ENCODE results near the gene NPHS1. TPM values are rescaled to one million over a fixed set of nuclear protein-coding genes. Genes with fewer than 3 reads are reported as not detected.

The NPHS1 gene
- total and polyA plus RNA-seq, 2 of the 8 experiments (the other 6 are each of a cell fraction or from before 2014, with no cell fraction given): 1.3 to 1.4 TPM

DNA sequence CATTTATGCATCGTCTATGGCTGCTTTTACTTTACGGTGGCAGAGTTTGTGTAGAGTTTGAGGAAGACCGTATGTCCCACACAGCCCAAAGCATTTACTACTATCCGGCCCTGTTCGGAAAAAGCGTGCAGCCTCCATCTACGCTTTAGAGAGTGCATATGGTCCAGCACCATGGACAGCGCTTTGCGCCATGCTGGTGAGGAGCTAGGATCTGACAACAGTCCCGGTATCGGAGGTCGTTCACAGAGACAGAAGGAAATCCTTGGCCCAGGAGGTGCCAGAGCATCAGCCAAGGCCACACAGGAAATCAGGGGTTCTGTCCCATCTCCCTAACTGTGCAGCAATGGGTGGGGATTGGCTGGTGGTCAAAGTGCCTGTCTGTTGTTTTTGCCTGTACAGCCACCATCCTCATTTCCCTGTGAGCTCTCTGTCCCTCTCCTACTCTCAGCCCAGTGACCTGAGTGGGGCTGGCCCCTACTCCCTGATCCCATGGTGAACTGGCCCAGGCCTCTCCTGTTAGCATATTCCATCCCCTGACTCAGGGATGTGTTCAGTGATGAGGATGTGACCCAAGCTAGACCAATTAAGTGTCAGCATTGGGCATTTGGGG is 23.5 kb downstream of the NPHS1 start:
- H3K4me3 ChIP-seq (ENCODE audit: extremely low read depth in 1 of 4, insufficient read depth in 2 of 4, low read depth in 3 of 4, low read length in 4 of 4): no peak overlapping the region
- no peaks in the 10 kb centered on the region for H3K9me3 ChIP-seq (ENCODE audit: insufficient read depth in 2 of 2, low read depth in 1 of 2, low read length in 1 of 2)
- H3K79me2 ChIP-seq (ENCODE audit: control insufficient read depth in 1 of 2, insufficient read depth in 2 of 2, low read length in 2 of 2): no peaks in the 10 kb centered on the region
- DNase-seq (ENCODE audit: low read depth in 1 of 2, low spot score in 2 of 2) (peak in 1 of 2 experiments; percentile 88), FAIRE-seq (peak; percentile 80)
- no peak overlapping the region for H3K14ac ChIP-seq (ENCODE audit: insufficient read length)
- H3K4ac ChIP-seq (replicated peaks; ENCODE audit: insufficient read length, low read depth, low read length): no peak overlapping the region
- no peak overlapping the region for H3K18ac ChIP-seq (ENCODE audit: extremely low read depth, low read length)
- H2BK5ac ChIP-seq (ENCODE audit: low read depth, low read length): no peak overlapping the region
- H4K91ac ChIP-seq (replicated peaks; ENCODE audit: insufficient read length, low read length): no peak overlapping the region
- H3K23me2 ChIP-seq (ENCODE audit: low read depth, low read length): no peaks in the 10 kb centered on the region
- no peak overlapping the region for H2BK12ac ChIP-seq (ENCODE audit: low read depth, low read length)
- ChIA-PET CTCF (ENCODE audit: partially characterized antibody) (interaction anchor here (0.8 to 1.0 kb wide), 3 partner anchors 9 to 54 kb away, joined by 3 to 7 read pairs (median 3); no protein-coding TSS in a partner anchor), POLR2A (ENCODE audit: partially characterized antibody) (interaction anchor here (1.0 kb wide), 2 partner anchors 39 to 84 kb away, joined by 3 to 5 read pairs; partner anchors contain the start of genes PSENEN and U2AF1L4)
- H3K4me2 ChIP-seq (ENCODE audit: insufficient read depth in 1 of 2, low read depth in 2 of 2, low read length in 2 of 2): no peak overlapping the region
- 46% methylated on average over 12 of the region's 12 CpGs; no CpG with 5 or more reads in 1 of the 2 experiments for WGBS, 2 experiments (ENCODE audit: extremely low coverage in 1 of 2, insufficient coverage in 1 of 2, insufficient read length in 1 of 2, insufficient replicate concordance in 2 of 2, low coverage in 1 of 2, low lambda C conversion rate in 2 of 2, missing lambda C conversion rate in 1 of 2)
- H3K4me1 ChIP-seq (replicated peaks in 1 of 4; ENCODE audit: control insufficient read depth in 3 of 4, insufficient read depth in 4 of 4, low read length in 3 of 4): no peaks in the 10 kb centered on the region; a peak in 2 of 7 replicates
- H2BK120ac ChIP-seq (replicated peaks; ENCODE audit: low read depth, low read length): no peak overlapping the region
- H3K79me1 ChIP-seq (ENCODE audit: low read depth, low read length): no peaks in the 10 kb centered on the region
- H3K9ac ChIP-seq (replicated peaks in 1 of 4; ENCODE audit: extremely low read depth in 1 of 4, low read depth in 3 of 4, low read length in 3 of 4): no peak overlapping the region
- H3K23ac ChIP-seq (ENCODE audit: insufficient read length): no peak overlapping the region
- no peak overlapping the region for H3K27ac ChIP-seq (ENCODE audit: low read depth, low read length)
- no peaks in the 10 kb centered on the region for H4K20me1 ChIP-seq (replicated peaks in 1 of 2; ENCODE audit: control insufficient read depth in 1 of 2, insufficient read depth in 2 of 2, low read length in 2 of 2)
- H2BK15ac ChIP-seq (ENCODE audit: low read length): no peak overlapping the region
- H3K56ac ChIP-seq (replicated peaks; ENCODE audit: insufficient read length, low read depth, low read length): no peak overlapping the region
- H4K5ac ChIP-seq (ENCODE audit: insufficient read length, low read depth, low read length): no peak overlapping the region
- no peaks in the 10 kb centered on the region; a peak in 2 of 7 replicates for H3K27me3 ChIP-seq (replicated peaks in 1 of 4; ENCODE audit: control insufficient read depth in 3 of 4, extremely low read depth in 1 of 4, insufficient read depth in 3 of 4, low read length in 3 of 4)
- H4K8ac ChIP-seq (ENCODE audit: extremely low read depth, insufficient read depth, low read length): no peak overlapping the region
- H2AFZ ChIP-seq (ENCODE audit: low read length): no peak overlapping the region
- no peak overlapping the region for H2AK5ac ChIP-seq (ENCODE audit: low read depth, low read length)
- no peaks in the 10 kb centered on the region for H3K36me3 ChIP-seq (ENCODE audit: control insufficient read depth in 2 of 4, insufficient read depth in 4 of 4, low read length in 3 of 4)
- no peak overlapping the region for H2BK20ac ChIP-seq (ENCODE audit: low read length)
- TF ChIP-seq YY1 (IDR thresholded peaks at IDR 0.05; ENCODE audit: low read depth, low read length) (peak; percentile 77), TAF1 (IDR thresholded peaks at IDR 0.05; ENCODE audit: low read depth, low read length) (no peak), JUN (IDR thresholded peaks at IDR 0.05; ENCODE audit: low read depth, low read length) (no peak), JUND (IDR thresholded peaks at IDR 0.05; ENCODE audit: low read length) (no peak), PHF8 (conservative IDR thresholded peaks at IDR 0.05; ENCODE audit: low read depth, low read length) (no peak), ASH2L (IDR thresholded peaks at IDR 0.05; ENCODE audit: low read length) (no peak), HDAC6 (IDR thresholded peaks at IDR 0.05; ENCODE audit: low read depth, low read length) (no peak), FOSL1 (IDR thresholded peaks at IDR 0.05; ENCODE audit: insufficient read depth, low read depth, low read length) (no peak), CEBPB (IDR thresholded peaks at IDR 0.05; ENCODE audit: low read depth, low read length) (no peak), SIN3A (conservative IDR thresholded peaks at IDR 0.05 in 1 of 2, IDR thresholded peaks at IDR 0.05 in 1 of 2; ENCODE audit: low read depth in 1 of 2, low read length in 2 of 2) (peak; percentile 93 to 96), TCF12 (IDR thresholded peaks at IDR 0.05; ENCODE audit: low read depth, low read length) (no peak)
- TF ChIP-seq, protein P1, sequence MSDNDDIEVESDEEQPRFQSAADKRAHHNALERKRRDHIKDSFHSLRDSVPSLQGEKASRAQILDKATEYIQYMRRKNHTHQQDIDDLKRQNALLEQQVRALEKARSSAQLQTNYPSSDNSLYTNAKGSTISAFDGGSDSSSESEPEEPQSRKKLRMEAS (IDR thresholded peaks at IDR 0.05): peak; percentile 88
- TF ChIP-seq, protein P2, sequence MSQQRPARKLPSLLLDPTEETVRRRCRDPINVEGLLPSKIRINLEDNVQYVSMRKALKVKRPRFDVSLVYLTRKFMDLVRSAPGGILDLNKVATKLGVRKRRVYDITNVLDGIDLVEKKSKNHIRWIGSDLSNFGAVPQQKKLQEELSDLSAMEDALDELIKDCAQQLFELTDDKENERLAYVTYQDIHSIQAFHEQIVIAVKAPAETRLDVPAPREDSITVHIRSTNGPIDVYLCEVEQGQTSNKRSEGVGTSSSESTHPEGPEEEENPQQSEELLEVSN (IDR thresholded peaks at IDR 0.05): no peak
